Motor neuron (in vitro differentiated cells): ENCODE measurements around the gene OR6C6. TPM values are rescaled to one million over a fixed set of nuclear protein-coding genes. Genes with fewer than 3 reads are reported as not detected.
"Not testable (repeated sequence)": the region's sequence is repeated elsewhere in the genome, so short reads cannot be mapped to it uniquely, and the experiment has no call there.

Experiments used
- ATAC-seq, 8 experiments: fragments of 200-7000 bp; cut with Tn5 transposase; replicated peaks in 6 of 8; 2 replicates each; pipeline ENCODE4 v1.8.0; 2021; ENCODE audit warnings: mild to moderate bottlenecking in 8 of 8, moderate library complexity in 8 of 8
- H3K27ac ChIP-seq, 2 donors: fragments of 250-450 bp; sonication (Bioruptor Pico); 2 replicates each; pipeline ENCODE4 v1.9.0; 2021; ENCODE audit warnings: antibody characterized with exemption in 2 of 2, mild to moderate bottlenecking in 2 of 2, moderate library complexity in 1 of 2
- H3K4me1 ChIP-seq, 2 donors: fragments of 250-450 bp; sonication (Bioruptor Pico); replicated peaks in 1 of 2; 2 replicates each; pipeline ENCODE4 v1.6.1; 2021; ENCODE audit warnings: antibody characterized with exemption in 2 of 2, mild to moderate bottlenecking in 2 of 2, moderate library complexity in 1 of 2
- H3K4me3 ChIP-seq, 5 donors: fragments of 250-450 bp; sonication (Bioruptor Pico); 2 replicates each; pipeline ENCODE4 v1.9.0; 2021; ENCODE audit warnings: antibody characterized with exemption in 5 of 5, mild to moderate bottlenecking in 5 of 5, moderate library complexity in 4 of 5
- WGBS, 10 experiments: fragments of 450-650 bp; shearing (Covaris generic); methylation state at CpG; one replicate each; pipeline ENCODE4 v1.0.0; 2022; 5-methylcytosine and 5-hydroxymethylcytosine counted together
- in situ Hi-C, 9 experiments: fragments of 400-800 bp; cut with MboI; loops; one replicate each; pipeline ENCODE4 v1.15.0; 2021; ENCODE audit warnings: low sequenced_read_pairs in 9 of 9, low pct_unique_long_range_greater_than_20kb in 2 of 9; ENCODE audit not compliant: unreplicated experiment in 9 of 9
- total RNA-seq, 8 experiments: library from RNA; unstranded; fragments of 300-600 nt; gene quantifications; 2 replicates each; pipeline versions ENCODE4 v1.2.3 to v1.2.4, GENCODE V29; 2022

OR6C6 gene
- under 1 TPM in 1 of 8 experiments, not detected in 7; 0.24 TPM for total RNA-seq

DNA sequence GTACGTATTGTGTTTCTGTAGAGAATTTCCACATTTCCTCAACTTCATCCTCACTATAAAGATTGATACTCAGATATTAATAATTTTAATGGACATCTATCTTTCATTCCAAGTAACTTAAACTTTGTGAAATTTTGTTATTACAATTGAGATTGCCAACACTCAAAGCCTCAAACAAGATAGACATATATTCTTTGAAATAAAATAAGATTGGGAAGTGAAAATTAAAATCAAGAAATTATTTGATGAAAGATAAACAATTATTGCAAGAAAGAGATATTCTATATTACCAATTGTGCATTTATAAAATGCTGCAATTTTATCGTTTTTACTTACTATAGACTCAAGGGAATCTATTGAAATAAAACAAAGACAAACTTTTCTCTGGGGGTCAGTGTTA is at the start of gene OR6C6:
TSS of gene OR6C6 (minus strand) at position 101 of the 400 bp plus-strand sequence. CDS start 1,337 bp downstream, outside the sequence.
- WGBS, 10 experiments = 0 to 100% (median 77%) methylated on average over 1 to 2 of the region's 2 CpGs
- Histone ChIP-seq H3K27ac (no peak within 1 kb of the TSS), H3K4me1 (no peaks in the 10 kb centered on the region), H3K4me3 (no peak within 1 kb of the TSS)
- in situ Hi-C loops = no loop called here
- no peak for ATAC-seq

DNA sequence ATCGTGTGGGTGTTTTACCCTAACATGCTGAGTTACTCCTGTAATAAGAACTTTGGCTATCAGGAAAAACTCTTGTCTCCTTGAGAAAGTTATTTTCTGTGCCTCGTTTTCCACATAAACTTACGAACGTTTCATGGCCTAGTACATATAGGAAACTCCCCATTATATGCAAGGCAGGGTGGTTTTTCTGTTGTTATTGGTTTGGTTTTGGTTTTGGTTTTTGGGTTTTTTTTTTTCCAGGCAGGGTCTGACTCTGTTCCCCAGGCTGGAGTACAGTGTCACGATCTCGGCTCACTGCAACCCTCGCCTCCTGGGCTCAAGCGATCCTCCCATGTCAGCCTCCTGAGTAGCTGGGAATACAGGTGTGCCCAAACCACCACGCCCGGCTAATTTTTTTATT is 39.6 kb upstream of the OR6C6 start:
- no peak for ATAC-seq
- H3K4me3 ChIP-seq = no peak overlapping the region
- no peak overlapping the region for H3K27ac ChIP-seq
- H3K4me1 ChIP-seq = peaks cover 4 to 13% of the 10 kb centered on the region in 2 donors
- WGBS, 10 experiments = 0 to 94% (median 59%) methylated on average over 2 to 9 of the region's 10 CpGs; no CpG with 5 or more reads in 2 of the 10 experiments
- in situ Hi-C loops = no loop called here

DNA sequence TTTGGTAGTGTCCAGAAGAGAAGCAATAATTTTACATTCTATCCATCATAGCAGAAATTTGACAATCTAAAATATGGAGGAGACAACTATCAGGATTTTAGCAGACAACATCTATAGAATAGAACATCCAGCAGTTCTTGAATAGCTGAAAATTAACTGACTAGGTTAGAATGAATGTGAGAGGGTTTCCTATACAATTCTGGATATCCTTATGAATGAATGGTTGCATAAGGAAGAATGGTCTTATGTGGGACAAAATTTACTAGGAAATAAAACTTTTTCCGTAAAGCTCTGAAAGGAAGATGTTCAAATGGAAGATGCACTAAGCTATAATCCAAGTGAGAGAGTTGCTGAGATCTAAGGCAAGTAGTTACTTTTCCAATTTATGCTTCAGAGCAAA is 34.1 kb upstream of the OR6C6 start, which contains the start of gene OR6C3:
TSS of gene OR6C3 (plus strand) at position 301 of the 400 bp plus-strand sequence. CDS start 955 bp downstream, outside the sequence.
- peaks cover 4 to 13% of the 10 kb centered on the region in 2 donors for H3K4me1 ChIP-seq
- no peak within 1 kb of the TSS for H3K27ac ChIP-seq
- in situ Hi-C loops = no loop called here
- ATAC-seq = no peak
- WGBS, 10 experiments = 25 to 100% (median 89%) methylated on average over 1 of the region's 1 CpG; no CpG with 5 or more reads in 3 of the 10 experiments
- H3K4me3 ChIP-seq = no peak within 1 kb of the TSS

DNA sequence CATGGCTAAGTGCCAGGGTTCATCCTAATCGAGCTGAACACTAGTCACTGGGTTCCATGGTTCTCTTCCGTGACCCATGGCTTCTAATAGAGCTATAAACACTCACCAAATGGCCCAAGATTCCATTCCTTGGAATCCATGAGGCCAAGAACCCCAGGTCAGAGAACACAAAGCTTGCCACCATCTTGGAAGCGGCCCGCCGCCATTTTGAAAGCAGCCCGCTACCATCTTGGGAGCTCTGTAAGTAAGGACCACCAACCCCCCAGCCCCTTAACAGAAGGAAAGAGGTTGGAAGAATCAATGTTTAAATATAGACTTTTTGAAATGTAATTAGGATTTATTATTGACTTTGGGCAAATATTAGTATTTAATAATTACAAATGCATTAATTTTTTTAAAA is 29.4 kb upstream of the OR6C6 start:
- H3K4me3 ChIP-seq, in situ Hi-C loops, ATAC-seq, H3K4me1 ChIP-seq, H3K27ac ChIP-seq: not testable (repeated sequence)
- 66 to 100% (median 97%) methylated on average over 1 to 6 of the region's 6 CpGs; no CpG with 5 or more reads in 3 of the 10 experiments for WGBS, 10 experiments

DNA sequence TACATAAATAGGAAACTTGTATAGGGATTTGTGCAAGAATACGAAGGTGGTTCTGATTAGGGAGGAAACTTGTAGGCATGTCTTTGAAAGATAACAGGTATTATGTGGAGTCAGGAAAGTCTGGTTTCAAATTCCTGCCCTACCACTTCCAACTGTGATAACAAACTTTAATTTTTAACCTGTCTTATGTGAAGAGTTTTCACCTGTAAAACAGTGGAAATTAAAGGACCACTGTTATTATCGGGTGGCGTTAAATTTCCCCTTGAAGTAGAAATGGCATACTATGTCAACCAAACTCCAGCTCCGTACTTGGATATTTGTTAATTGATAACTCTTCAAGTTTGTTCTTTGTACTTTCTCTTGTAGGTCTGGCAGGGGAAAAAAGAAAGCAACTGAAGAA is 23.8 kb upstream of the OR6C6 start:
- 11 to 94% (median 73%) methylated on average over 1 to 4 of the region's 4 CpGs for WGBS, 10 experiments
- in situ Hi-C loops = no loop called here
- H3K4me1 ChIP-seq = no peaks in the 10 kb centered on the region
- no peak overlapping the region for H3K4me3 ChIP-seq
- no peak for ATAC-seq
- H3K27ac ChIP-seq = no peak overlapping the region

DNA sequence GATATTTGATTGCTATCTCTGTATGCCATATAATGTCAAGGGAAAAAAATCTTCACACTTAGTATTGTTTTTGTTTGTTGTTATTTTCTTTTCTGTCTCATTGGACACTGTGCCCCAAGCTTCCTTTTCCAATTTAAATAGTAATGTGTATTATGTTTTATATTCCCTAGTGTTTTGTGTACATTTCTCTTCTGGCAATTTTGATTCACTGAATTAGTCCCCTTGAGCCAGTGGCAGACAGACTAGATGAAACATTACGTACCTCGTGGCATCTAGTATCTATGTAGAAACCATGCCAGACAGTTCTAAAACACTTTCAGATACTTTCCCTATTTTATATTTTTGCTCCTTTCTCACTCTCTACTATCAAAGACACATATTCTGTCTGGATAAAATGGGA is 17.7 kb upstream of the OR6C6 start, which contains the start of gene OR6C1:
TSS of gene OR6C1 (plus strand) at position 301 of the 400 bp plus-strand sequence. CDS start 6,257 bp downstream, outside the sequence.
- in situ Hi-C loops = no loop called here
- no peak within 1 kb of the TSS for H3K27ac ChIP-seq
- no peaks in the 10 kb centered on the region for H3K4me1 ChIP-seq
- H3K4me3 ChIP-seq = no peak within 1 kb of the TSS
- 0 to 100% (median 83%) methylated on average over 2 of the region's 2 CpGs; no CpG with 5 or more reads in 1 of the 10 experiments for WGBS, 10 experiments
- ATAC-seq = no peak

DNA sequence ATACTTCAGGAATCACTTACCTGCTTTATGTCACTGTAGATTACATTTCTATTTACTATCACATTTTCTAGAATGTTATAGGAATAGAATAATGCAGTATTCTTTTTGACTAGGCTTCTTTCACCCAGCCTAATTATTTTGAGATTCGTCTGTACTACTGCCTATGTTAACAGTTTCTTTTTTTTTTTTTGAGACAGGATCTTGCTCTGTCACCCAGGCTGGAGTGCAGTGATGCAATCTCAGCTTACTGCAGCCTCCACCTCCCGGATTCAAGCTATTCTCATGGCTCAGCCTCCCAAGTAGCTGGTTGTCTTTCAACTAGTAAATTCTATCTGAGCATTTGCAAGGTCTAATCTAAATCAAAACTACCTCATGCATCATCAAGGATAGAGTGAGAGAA is 6.4 kb downstream of the OR6C6 start:
- ATAC-seq = peak in 1 of 8 experiments; percentile 53
- WGBS, 10 experiments = 0 to 80% (median 51%) methylated on average over 1 to 2 of the region's 2 CpGs
- in situ Hi-C loops = no loop called here
- no peak overlapping the region for H3K4me3 ChIP-seq
- H3K27ac ChIP-seq = no peak overlapping the region
- no peaks in the 10 kb centered on the region for H3K4me1 ChIP-seq

DNA sequence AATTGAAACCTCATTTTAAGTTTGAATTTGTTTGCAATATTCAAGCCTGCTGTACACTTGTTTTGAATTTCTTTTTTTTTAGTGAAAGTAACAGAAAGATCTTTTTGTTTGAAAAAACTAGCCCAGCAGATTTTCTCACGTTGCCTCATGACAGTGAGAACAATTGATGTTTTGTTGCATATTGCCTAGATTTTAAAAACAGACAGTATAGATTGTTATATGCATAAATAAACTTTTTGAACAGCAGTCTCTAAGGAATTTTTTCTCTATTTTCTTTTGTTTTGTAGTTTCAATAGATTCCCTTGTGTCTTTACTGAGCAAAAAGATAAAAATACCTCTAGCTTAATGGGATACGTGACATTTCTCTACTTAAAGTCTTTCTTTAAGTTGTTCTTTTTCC is 15.4 kb downstream of the OR6C6 start:
- Histone ChIP-seq H3K27ac (no peak overlapping the region), H3K4me3 (no peak overlapping the region), H3K4me1 (peaks cover 5 to 6% of the 10 kb centered on the region in 2 donors)
- ATAC-seq = peak in 1 of 8 experiments; percentile 18
- in situ Hi-C loops = no loop called here
- WGBS, 10 experiments = 0 to 56% (median 37%) methylated on average over 1 to 2 of the region's 2 CpGs; no CpG with 5 or more reads in 1 of the 10 experiments

DNA sequence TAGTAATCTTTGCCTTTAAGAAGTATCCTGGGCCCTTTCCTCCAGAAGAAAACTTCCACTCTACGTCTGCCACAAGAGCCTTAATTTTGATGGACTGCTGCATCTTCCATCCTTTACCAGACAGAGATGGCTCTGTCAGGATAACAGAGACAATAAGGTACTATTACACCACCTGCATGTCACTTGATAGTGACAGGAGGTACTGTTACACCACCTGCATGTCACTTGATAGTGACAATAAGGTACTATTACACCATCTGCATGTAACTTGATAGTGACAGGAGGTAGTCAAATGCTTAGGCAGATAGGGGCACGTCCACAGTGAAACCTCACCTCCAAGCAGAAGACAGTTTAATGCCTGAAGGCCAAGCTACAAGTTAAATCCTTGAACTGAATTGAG is 38.1 kb downstream of the OR6C6 start:
- WGBS, 10 experiments = 0 to 100% (median 80%) methylated on average over 1 to 2 of the region's 2 CpGs; no CpG with 5 or more reads in 3 of the 10 experiments

DNA sequence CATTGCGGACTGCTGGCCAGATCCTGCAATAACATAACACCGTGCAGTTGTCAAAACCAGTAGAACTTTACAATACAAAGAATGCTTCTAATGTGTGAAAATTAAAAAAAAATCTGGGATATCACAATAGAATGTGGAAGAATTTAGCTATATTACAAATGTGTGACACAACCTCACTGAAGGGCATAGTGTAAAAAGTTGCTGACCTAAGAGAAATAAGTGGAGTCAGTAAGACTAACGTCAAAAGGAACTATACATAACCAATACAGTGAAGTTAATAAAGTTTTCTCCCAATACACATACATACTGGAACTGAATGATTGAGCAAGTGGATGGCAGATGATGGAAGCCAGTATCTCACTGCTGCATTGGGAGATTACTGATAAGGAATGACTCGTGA is 39.5 kb downstream of the OR6C6 start:
- WGBS, 10 experiments = 0 to 100% (median 83%) methylated on average over 1 to 4 of the region's 4 CpGs; no CpG with 5 or more reads in 1 of the 10 experiments
- Histone ChIP-seq H3K4me1 (no peaks in the 10 kb centered on the region), H3K4me3 (no peak overlapping the region), H3K27ac (no peak overlapping the region)
- ATAC-seq = no peak
- in situ Hi-C loops = no loop called here

More for the DNA sequence above, 38.1 kb downstream of the OR6C6 start:
- in situ Hi-C loops = no loop called here
- no peak overlapping the region for H3K27ac ChIP-seq
- no peaks in the 10 kb centered on the region for H3K4me1 ChIP-seq
- no peak for ATAC-seq
- H3K4me3 ChIP-seq = no peak overlapping the region

DNA sequence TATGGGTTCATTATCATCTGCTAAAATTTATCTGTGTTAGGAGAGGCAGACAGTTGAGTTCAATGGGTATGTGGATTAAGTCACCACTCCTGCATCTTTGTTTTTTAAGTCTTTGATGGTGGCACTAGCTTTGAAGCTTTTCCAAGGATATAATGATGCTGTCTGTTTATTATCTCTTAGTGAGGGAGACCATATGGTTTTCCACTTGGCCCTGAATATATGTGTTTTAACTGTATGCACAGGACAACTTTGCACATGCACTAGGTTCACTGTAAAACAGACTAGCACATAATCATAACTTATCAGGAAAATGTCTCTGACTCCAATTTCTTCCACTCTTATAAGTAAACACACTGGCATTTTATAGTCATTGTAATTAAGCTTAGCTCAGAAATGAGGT is 43.1 kb downstream of the OR6C6 start:
- Histone ChIP-seq H3K4me1 (no peaks in the 10 kb centered on the region), H3K27ac (no peak overlapping the region), H3K4me3 (no peak overlapping the region)
- in situ Hi-C loops = no loop called here
- no peak for ATAC-seq

DNA sequence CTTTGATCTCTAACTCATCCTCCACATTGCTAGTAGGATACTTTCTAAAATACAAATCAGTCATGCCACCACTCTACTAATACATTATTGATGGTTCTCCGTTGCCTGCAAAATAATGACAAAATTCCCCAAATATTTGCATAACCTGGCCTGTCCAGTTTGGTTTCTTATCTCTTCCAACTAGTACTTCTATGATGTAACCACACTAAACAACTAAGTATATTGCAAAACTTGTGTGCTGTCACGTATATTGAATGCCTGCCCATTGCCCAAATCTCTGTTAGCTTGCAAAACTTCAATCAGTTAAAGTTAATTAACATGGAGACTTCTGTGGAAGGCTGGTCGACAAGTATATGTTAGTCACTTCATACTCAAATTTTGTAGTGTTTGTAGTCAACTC is 45.4 kb downstream of the OR6C6 start:
- WGBS, 10 experiments = 0 to 92% (median 79%) methylated on average over 1 to 3 of the region's 3 CpGs; no CpG with 5 or more reads in 1 of the 10 experiments
- in situ Hi-C loops = no loop called here
- Histone ChIP-seq H3K27ac (no peak overlapping the region), H3K4me3 (no peak overlapping the region), H3K4me1 (peaks cover 3 to 4% of the 10 kb centered on the region in 2 donors)
- ATAC-seq = no peak

DNA sequence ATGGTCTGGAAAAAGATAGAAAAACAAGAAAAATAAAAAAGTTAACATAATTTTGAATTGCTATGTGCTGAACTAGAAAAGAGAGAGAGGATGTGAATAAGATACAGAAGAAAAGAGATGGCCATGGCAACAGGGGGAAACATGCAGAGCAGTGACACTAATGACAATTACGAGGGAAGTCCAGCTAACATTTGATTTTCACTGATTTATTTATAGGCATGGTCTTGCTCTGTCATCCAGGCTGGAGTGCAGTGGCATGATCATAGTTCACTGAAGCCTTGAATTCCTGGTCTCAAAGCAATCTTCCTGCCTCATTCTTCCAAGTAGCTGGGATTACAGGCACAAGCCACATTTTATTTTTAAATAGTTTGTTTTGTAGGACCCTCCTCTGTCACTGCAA is 50.2 kb downstream of the OR6C6 start:
- in situ Hi-C loops = no loop called here
- WGBS, 10 experiments = 0 to 44% (median 17%) methylated on average over 1 of the region's 1 CpG; no CpG with 5 or more reads in 3 of the 10 experiments
- ATAC-seq = peak in 5 of 8 experiments; percentile 61 to 100 (median 75)
- no peak overlapping the region for H3K27ac ChIP-seq
- H3K4me3 ChIP-seq = no peak overlapping the region
- H3K4me1 ChIP-seq = peaks cover 3 to 4% of the 10 kb centered on the region in 2 donors

DNA sequence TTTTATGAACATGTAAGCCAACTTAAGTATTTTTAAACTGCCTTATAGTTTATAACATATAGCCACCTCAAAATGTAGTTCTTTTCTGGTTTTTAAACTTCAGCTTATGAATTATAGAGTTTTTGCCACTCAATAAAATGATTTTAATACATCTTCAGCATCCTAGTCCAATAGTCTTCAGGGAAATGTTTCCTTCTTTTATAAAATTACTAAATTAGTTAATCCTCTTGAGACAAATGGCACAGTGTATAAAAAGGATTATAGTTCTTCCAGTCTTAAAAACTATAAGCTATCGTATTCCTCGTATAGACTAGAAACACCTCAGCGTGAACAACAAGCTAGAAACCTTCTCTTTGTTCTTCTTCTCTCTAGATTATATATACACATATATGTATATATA is 52.1 kb downstream of the OR6C6 start, which contains the start of gene OR6C74:
TSS of gene OR6C74 (plus strand) at position 301 of the 400 bp plus-strand sequence. CDS start 2,679 bp downstream, outside the sequence.
- peaks cover 3 to 4% of the 10 kb centered on the region in 2 donors for H3K4me1 ChIP-seq
- in situ Hi-C loops = no loop called here
- no peak for ATAC-seq

More for the DNA sequence above, 52.1 kb downstream of the OR6C6 start, which contains the start of gene OR6C74:
- Histone ChIP-seq H3K27ac (no peak within 1 kb of the TSS), H3K4me3 (no peak within 1 kb of the TSS)
- WGBS, 10 experiments = 5 to 100% (median 44%) methylated on average over 1 to 3 of the region's 3 CpGs; no CpG with 5 or more reads in 3 of the 10 experiments
